Caco-2 (cell line): ENCODE data around the gene SLC6A17. TPM values are rescaled to one million over a fixed set of nuclear protein-coding genes. Genes with fewer than 3 reads are reported as not detected.

Source experiments
- BruUV-seq: library from RNA; stranded (reverse); fragments of 400-500 nt; replicated peaks from 2 replicates; lab custom pipeline; 2021; lab: Mats Ljungman, UMichigan
- CTCF ChIA-PET: fragments of 300-600 bp; sonication (Branson Sonifier 250); formaldehyde crosslinking; loops from one replicate; lab custom pipeline; 2022; ENCODE audit warnings: antibody characterized with exemption; lab: Charles Lee
- POLR2A ChIA-PET: fragments of 300-600 bp; sonication (Branson Sonifier 250); formaldehyde crosslinking; loops from one replicate; lab custom pipeline; 2022; ENCODE audit warnings: antibody characterized with exemption; lab: Charles Lee
- DNase-seq, 2 experiments: peaks; one replicate each; pipeline versions ENCODE4 v3.0.0 to v3.0.0-alpha.2; 2020 to 2022
- H3K27me3 ChIP-seq: replicated peaks from 2 replicates; pipeline ENCODE4 v1.6.0; 2011; ENCODE audit warnings: low read length; ENCODE audit not compliant: control insufficient read depth, insufficient read depth
- H3K36me3 ChIP-seq: 2 replicates; pipeline ENCODE4 v1.5.1; 2011; ENCODE audit warnings: low read length; ENCODE audit not compliant: control insufficient read depth, insufficient read depth
- H3K4me1 ChIP-seq: fragments of 250-450 bp; sonication (Bioruptor Pico); 2 replicates; pipeline ENCODE4 v1.5.1; 2020; ENCODE audit warnings: mild to moderate bottlenecking
- H3K4me3 ChIP-seq: 2 replicates; pipeline ENCODE4 v1.5.1; 2011; ENCODE audit warnings: low read depth, mild to moderate bottlenecking, control low read depth, low read length
- H3K9me3 ChIP-seq: fragments of 250-450 bp; sonication (Bioruptor Pico); 2 replicates; pipeline ENCODE4 v1.5.1; 2020; ENCODE audit warnings: mild to moderate bottlenecking, moderate library complexity
- H3K27ac Mint-ChIP-seq: one replicate; pipeline ENCODE4 v1.8.0; 2022; ENCODE audit warnings: mixed read lengths; ENCODE audit not compliant: unreplicated experiment
- H3K27me3 Mint-ChIP-seq: one replicate; pipeline ENCODE4 v1.8.0; 2022; ENCODE audit warnings: mixed read lengths; ENCODE audit not compliant: insufficient read depth, unreplicated experiment
- H3K36me3 Mint-ChIP-seq: one replicate; pipeline ENCODE4 v1.8.0; 2022; ENCODE audit warnings: mild to moderate bottlenecking, mixed read lengths; ENCODE audit not compliant: insufficient read depth, unreplicated experiment
- H3K4me1 Mint-ChIP-seq: one replicate; pipeline ENCODE4 v1.8.0; 2022; ENCODE audit warnings: low read depth, mixed read lengths; ENCODE audit not compliant: unreplicated experiment
- H3K4me3 Mint-ChIP-seq: one replicate; pipeline ENCODE4 v1.8.0; 2022; ENCODE audit warnings: mild to moderate bottlenecking, moderate library complexity, mixed read lengths; ENCODE audit not compliant: unreplicated experiment
- H3K9me3 Mint-ChIP-seq: one replicate; pipeline ENCODE4 v1.8.0; 2022; ENCODE audit warnings: mixed read lengths; ENCODE audit not compliant: unreplicated experiment
- CTCF ChIP-seq, 2 experiments: fragments of 200-600 bp in 1 of 2; IDR thresholded peaks; 1 replicate in 1 of 2; 2 replicates in 1 of 2; pipeline versions ENCODE4 v1.5.1 to v1.8.0; 2011 to 2022; ENCODE audit warnings: antibody characterized with exemption in 1 of 2, control low read depth in 1 of 2, inconsistent platforms in 1 of 2, low read depth in 1 of 2, low read length in 1 of 2, mild to moderate bottlenecking in 1 of 2, moderate library complexity in 1 of 2; ENCODE audit not compliant: insufficient read depth in 1 of 2, severe bottlenecking in 1 of 2, unreplicated experiment in 1 of 2
- intact Hi-C: fragments of 100-400 bp; cut with micrococcal nuclease; formaldehyde crosslinking; loops from one replicate; pipeline ENCODE4 v1.10.0; 2022; ENCODE audit not compliant: unreplicated experiment
- total RNA-seq: library from RNA; stranded (reverse); gene quantifications from 2 replicates; pipeline ENCODE4 v1.2.3, GENCODE V29; 2022

SLC6A17 gene
- total RNA-seq, 1 experiment from 2014 or later: not detected

GRCh38 chr1:110158261-110158660 is 8.0 kb downstream of the SLC6A17 start:
- H3K4me1 Mint-ChIP-seq: no peaks in the 10 kb centered on the region
- intact Hi-C loops: no loop called here
- BruUV-seq: no TSS peak
- H3K27me3 Mint-ChIP-seq: peaks cover 17% of the 10 kb centered on the region
- no peaks in the 10 kb centered on the region for H3K36me3 Mint-ChIP-seq
- no peaks in the 10 kb centered on the region for H3K36me3 ChIP-seq
- DNase-seq: no peak
- ChIA-PET CTCF (no interaction called here), POLR2A (no interaction called here)
- no peak overlapping the region for H3K4me3 Mint-ChIP-seq
- no peaks in the 10 kb centered on the region for H3K27me3 ChIP-seq
- H3K27ac Mint-ChIP-seq: no peak overlapping the region
- H3K4me1 ChIP-seq: no peaks in the 10 kb centered on the region
- TF ChIP-seq CTCF (IDR thresholded peaks at IDR 0.05; ENCODE audit: insufficient read depth in 1 of 2, low read depth in 1 of 2, low read length in 1 of 2, severe bottlenecking in 1 of 2, unreplicated experiment in 1 of 2): no peak
- no peaks in the 10 kb centered on the region for H3K9me3 ChIP-seq
- no peaks in the 10 kb centered on the region for H3K9me3 Mint-ChIP-seq
- H3K4me3 ChIP-seq: no peak overlapping the region

GRCh38 chr1:110159168-110159567 is 8.9 kb downstream of the SLC6A17 start:
- no peak for DNase-seq
- Mint-ChIP-seq H3K4me1 (no peaks in the 10 kb centered on the region), H3K36me3 (no peaks in the 10 kb centered on the region), H3K27ac (no peak overlapping the region), H3K27me3 (peaks cover 22% of the 10 kb centered on the region), H3K9me3 (no peaks in the 10 kb centered on the region), H3K4me3 (no peak overlapping the region)
- CTCF ChIA-PET: no interaction called here
- no TSS peak for BruUV-seq
- no peaks in the 10 kb centered on the region for H3K9me3 ChIP-seq
- no peaks in the 10 kb centered on the region for H3K4me1 ChIP-seq
- POLR2A ChIA-PET: no interaction called here
- intact Hi-C loops: no loop called here
- no peak overlapping the region for H3K4me3 ChIP-seq
- H3K36me3 ChIP-seq: no peaks in the 10 kb centered on the region
- TF ChIP-seq CTCF (IDR thresholded peaks at IDR 0.05; ENCODE audit: insufficient read depth in 1 of 2, low read depth in 1 of 2, low read length in 1 of 2, severe bottlenecking in 1 of 2, unreplicated experiment in 1 of 2): no peak
- no peaks in the 10 kb centered on the region for H3K27me3 ChIP-seq

GRCh38 chr1:110160538-110161100 is 10.3 kb downstream of the SLC6A17 start:
- no peak overlapping the region for H3K4me3 Mint-ChIP-seq
- no peak for TF ChIP-seq CTCF (IDR thresholded peaks at IDR 0.05; ENCODE audit: insufficient read depth in 1 of 2, low read depth in 1 of 2, low read length in 1 of 2, severe bottlenecking in 1 of 2, unreplicated experiment in 1 of 2)
- no peaks in the 10 kb centered on the region for H3K36me3 Mint-ChIP-seq
- H3K27me3 Mint-ChIP-seq: peaks cover 18% of the 10 kb centered on the region
- BruUV-seq: no TSS peak
- ChIA-PET CTCF (no interaction called here), POLR2A (no interaction called here)
- no peaks in the 10 kb centered on the region for H3K4me1 Mint-ChIP-seq
- Histone ChIP-seq H3K27me3 (no peaks in the 10 kb centered on the region), H3K36me3 (no peaks in the 10 kb centered on the region), H3K4me1 (no peaks in the 10 kb centered on the region), H3K4me3 (no peak overlapping the region), H3K9me3 (no peaks in the 10 kb centered on the region)
- H3K9me3 Mint-ChIP-seq: no peaks in the 10 kb centered on the region
- H3K27ac Mint-ChIP-seq: no peak overlapping the region
- intact Hi-C loops: no loop called here
- DNase-seq: no peak
